ENCODE data around the gene GRAMD1B.

The GRAMD1B gene

GRCh38 chr11:123611698-123612097 is 181.6 kb downstream of the GRAMD1B start:
- H3K4me3 ChIP-seq (ENCODE audit: low read depth, low read length), result no peak overlapping the region
- TF ChIP-seq, protein P1, sequence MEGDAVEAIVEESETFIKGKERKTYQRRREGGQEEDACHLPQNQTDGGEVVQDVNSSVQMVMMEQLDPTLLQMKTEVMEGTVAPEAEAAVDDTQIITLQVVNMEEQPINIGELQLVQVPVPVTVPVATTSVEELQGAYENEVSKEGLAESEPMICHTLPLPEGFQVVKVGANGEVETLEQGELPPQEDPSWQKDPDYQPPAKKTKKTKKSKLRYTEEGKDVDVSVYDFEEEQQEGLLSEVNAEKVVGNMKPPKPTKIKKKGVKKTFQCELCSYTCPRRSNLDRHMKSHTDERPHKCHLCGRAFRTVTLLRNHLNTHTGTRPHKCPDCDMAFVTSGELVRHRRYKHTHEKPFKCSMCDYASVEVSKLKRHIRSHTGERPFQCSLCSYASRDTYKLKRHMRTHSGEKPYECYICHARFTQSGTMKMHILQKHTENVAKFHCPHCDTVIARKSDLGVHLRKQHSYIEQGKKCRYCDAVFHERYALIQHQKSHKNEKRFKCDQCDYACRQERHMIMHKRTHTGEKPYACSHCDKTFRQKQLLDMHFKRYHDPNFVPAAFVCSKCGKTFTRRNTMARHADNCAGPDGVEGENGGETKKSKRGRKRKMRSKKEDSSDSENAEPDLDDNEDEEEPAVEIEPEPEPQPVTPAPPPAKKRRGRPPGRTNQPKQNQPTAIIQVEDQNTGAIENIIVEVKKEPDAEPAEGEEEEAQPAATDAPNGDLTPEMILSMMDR (IDR thresholded peaks at IDR 0.05; ENCODE audit: low read depth, low read length), result no peak

DNA sequence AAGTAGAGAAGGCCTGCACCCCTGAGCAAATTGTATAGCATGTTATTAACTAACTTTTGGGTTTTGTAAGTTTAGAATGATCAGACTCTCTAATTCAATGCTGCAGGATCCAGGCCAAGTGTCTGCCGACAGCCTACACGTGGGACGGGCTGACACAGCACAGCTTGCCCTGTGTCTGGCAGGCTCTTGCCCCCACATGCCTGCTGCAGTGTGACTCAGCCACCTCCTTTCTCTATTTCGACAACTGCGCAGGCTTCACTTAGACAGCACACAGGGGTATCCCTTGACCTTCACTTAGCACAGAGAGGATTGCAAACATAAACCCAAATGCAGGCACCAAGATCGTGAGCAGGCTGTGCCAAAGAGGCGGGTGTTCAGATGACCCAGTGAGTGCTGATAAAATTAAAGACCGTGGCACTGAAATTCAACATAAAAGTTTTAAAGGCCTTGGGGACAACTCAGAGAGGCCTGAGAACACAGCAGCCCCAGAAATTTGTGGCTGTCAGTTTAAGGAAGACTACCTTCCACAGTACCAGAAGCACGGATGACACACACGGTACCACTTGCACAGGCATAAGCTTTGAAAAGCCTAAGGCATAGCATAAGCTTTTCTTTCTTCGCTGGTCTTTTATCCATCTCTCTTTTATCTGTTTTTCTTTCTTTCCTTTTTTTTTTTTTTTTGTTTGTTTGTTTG is 186.6 kb downstream of the GRAMD1B start:
- TF ChIP-seq, protein P1 (IDR thresholded peaks at IDR 0.05; ENCODE audit: low read depth, low read length), result no peak
- H3K4me3 ChIP-seq (ENCODE audit: low read depth, low read length), result no peak overlapping the region

DNA sequence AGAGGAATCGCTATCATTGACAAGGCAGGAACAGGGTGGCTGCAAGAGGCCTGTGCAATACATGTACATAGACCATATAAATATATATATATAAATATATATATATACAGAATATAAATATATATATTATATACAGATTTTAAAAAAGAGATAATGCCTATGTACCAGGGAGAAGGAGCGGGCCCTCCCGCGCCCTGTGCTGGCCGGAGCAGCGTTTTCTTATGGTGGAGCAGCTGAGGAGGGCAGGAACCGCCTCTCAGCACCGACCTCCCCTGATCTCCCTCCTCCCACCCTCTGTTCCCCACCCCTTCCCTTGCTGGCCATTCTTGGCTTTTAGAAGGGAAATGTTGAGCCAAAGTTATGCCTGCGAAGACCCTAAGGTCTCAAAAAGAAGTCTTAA is 192.5 kb downstream of the GRAMD1B start:
- H3K4me3 ChIP-seq (ENCODE audit: low read depth, low read length), result no peak overlapping the region
- TF ChIP-seq, protein P1 (IDR thresholded peaks at IDR 0.05; ENCODE audit: low read depth, low read length), result no peak

GRCh38 chr11:123624974-123625373 is 194.9 kb downstream of the GRAMD1B start:
- no peak overlapping the region for H3K4me3 ChIP-seq (ENCODE audit: low read depth, low read length)
- TF ChIP-seq, protein P1 (IDR thresholded peaks at IDR 0.05; ENCODE audit: low read depth, low read length), result no peak

DNA sequence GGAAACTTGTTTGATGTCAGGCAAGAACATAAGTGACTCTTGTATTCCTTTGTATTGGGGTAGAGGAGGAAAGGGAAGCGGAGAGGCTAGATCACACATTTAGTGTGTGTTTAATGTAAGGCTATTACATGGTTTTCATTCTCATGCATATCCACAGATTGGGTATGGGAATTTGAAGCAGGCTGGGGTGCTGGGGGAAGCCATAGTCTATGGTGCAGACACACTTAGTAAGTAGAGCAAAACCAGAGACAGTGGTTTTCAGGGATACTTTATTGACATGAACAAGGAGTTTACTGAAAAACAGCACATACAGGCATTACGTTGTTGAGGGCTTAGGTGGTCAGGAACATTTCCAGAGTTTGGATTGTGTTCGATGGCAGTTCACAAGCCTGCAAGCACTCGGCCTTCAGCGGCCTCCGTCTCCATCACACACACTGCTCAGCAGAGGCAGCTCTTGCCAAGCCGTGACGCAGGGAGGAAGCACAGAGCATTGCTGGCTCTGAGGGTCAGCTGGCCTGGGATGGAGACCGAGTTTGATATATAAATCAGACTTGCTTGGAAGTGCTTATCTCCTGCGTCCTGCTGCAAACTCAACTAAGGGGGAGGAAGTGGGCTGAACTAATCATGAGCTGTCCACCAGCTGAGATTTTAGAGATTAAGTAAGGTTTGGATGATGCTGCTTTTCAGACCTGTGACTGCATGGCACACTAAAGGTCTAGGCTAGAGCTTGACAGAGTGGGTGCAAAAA is 199.0 kb downstream of the GRAMD1B start:
- TF ChIP-seq, protein P1 (IDR thresholded peaks at IDR 0.05; ENCODE audit: low read depth, low read length), result no peak
- no peak overlapping the region for H3K4me3 ChIP-seq (ENCODE audit: low read depth, low read length)

GRCh38 chr11:123630126-123630608 is 200.1 kb downstream of the GRAMD1B start:
- no peak overlapping the region for H3K4me3 ChIP-seq (ENCODE audit: low read depth, low read length)
- TF ChIP-seq, protein P1 (IDR thresholded peaks at IDR 0.05; ENCODE audit: low read depth, low read length), result no peak

DNA sequence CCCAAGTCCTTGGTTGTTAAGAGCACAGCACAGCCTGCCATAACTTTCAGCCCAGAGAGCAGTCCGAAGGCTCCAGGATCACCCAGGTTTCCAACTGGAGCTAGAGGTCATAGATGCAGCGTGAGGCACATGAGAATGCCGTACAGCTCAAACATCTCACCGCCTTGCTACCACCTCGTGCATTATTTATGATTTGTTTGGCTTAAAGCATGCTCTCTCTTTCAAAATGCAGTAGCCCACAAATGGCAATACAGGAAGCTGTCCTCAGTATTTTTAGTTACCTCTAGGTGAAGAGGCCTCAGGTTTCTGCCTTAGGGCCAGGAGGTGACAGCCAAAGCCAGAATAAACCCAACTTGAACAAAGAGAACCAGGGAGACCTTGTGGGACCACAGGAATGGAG is 210.0 kb downstream of the GRAMD1B start:
- TF ChIP-seq, protein P1 (IDR thresholded peaks at IDR 0.05; ENCODE audit: low read depth, low read length), result no peak
- H3K4me3 ChIP-seq (ENCODE audit: low read depth, low read length), result no peak overlapping the region

Data from WI38 (cell line).